HG03095 (cell line): ENCODE data around the gene PHACTR3.

Experiments used
- ATAC-seq: cut with Tn5 transposase; IDR thresholded peaks from one replicate; pipeline ENCODE4 v1.9.1; 2021; ENCODE audit warnings: moderate library complexity; ENCODE audit not compliant: unreplicated experiment

PHACTR3 gene

GRCh38 chr20:59823491-59824259, 219.3 kb downstream of the PHACTR3 start:
- ATAC-seq = no peak

DNA sequence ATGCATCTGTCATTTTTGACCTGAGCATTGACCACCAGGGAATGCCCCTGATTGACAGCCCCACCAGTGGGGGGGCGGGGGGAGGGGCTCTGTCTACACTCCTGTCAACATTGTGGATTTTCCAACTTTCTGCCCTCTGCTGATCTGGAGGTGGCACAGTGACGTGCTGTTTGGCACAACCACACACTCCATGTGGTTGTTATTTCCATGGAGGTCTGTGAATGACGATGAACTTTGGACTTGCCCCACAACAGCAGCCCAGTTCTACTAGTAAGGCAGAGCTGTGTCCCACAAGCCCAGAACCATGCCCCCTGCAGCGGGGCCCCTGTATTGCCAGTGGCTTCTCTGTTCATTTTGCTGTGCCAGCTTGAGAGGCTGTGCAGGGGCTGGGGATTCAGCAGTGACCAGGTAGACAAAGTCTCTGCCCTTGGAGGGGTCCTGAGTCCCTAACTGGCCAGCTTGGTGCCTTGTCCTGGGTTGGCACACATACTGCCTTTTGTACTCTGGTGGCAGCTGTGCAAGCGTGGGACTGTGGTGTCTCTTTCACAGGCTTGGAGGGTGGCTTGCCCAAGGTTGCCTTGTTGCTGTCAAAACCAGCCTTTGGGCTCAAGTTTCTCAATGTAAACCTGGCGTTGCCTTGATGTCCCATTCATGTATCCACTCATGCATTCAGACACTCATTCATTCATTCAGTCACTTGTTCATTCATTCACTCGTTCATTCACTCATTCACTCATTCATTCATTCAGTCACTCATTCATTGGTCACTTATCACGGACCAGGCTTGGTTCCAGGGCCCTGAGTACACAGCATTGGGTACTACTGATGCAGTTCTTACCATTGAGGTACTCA, 220.6 kb downstream of the PHACTR3 start:
- no peak for ATAC-seq

GRCh38 chr20:59825563-59825920, 221.2 kb downstream of the PHACTR3 start:
- no peak for ATAC-seq

GRCh38 chr20:59825944-59826759, 221.8 kb downstream of the PHACTR3 start:
- no peak for ATAC-seq

DNA sequence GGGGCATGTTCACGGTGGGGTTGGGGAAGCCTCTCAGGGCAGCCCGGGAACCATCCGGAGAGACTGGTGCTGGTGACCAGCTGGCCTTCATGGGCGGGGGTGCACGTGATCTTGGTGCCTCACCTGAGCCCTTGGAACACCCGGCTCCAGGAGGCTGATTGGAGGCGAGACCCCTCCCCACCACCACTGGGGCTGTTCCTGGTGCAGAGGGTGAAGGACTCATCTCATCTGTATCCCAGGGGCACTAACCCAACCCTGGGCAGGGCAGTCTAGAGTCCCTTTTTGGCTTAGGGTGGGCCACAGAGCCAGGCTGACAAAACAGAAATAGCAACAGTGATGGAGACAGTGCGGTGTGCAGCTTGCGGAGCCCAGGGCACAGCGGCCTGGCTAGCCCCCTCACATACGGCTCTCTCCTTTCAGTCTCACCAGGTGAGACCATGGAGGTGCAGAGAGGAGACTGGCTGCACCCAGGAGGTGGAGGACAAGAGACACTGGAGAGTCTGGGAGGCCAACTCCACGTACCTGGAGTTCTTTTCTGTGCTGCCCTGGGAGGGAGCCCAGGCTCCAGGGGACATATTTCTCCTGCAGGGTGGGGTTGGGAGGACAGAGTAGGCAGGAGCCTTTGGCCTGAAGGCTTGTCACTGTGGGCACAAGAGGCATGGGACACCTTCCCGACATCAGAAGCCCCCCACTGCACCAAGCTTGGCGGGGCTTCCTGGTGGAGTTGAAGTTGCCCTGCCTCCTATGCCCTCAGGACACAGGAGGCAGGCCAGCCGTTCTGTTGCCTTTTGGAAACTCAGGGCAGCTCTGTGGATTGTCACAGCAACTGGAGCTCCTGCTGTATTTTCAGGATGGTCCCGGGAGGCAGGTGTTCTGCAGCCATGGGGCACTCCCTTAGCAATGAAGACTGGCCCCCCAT, 223.1 kb downstream of the PHACTR3 start:
- ATAC-seq = no peak

DNA sequence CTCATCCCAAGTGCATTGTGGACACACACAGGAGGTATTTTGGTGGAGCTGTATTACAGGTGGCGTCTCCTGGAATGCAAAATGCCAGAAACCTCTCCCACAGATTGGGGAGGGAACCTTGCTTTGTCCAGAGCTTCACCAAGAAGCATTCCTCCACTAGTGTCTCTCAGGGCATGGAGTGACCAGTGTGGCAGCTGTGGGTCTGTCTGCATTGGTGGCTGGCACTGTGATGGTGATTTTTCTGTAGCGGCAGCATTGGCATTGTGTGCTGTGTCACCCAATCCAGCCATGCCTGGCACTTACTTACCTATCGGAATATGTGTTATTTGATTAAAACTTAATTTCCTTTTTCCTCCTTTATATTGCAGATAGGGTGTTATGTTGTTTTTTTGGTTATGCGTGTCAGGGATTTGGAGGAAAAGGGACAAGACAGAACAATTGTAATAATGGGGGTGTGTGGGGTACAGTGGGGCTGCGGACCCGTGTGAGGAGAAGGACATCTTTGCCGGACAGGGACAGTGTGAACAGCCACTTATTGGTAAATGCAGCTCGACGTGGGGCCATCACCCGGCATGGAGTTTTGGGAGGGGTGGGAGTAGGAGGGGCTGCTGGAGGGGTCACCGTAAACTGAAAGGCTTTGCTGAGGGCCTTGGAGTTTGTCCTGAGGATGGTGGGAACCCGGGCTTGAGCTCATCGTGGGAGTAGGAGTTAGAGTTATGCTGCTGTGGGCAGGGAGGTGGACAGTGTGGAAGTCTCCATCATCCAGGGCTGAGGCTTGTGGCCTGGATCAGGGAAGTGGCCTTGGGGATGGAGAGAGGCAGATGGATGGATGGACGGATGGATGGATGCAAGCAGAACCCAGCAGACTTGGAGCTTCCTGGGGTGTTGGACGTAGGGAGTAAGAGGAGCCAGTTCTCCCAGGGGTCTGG, 224.0 kb downstream of the PHACTR3 start:
- no peak for ATAC-seq

DNA sequence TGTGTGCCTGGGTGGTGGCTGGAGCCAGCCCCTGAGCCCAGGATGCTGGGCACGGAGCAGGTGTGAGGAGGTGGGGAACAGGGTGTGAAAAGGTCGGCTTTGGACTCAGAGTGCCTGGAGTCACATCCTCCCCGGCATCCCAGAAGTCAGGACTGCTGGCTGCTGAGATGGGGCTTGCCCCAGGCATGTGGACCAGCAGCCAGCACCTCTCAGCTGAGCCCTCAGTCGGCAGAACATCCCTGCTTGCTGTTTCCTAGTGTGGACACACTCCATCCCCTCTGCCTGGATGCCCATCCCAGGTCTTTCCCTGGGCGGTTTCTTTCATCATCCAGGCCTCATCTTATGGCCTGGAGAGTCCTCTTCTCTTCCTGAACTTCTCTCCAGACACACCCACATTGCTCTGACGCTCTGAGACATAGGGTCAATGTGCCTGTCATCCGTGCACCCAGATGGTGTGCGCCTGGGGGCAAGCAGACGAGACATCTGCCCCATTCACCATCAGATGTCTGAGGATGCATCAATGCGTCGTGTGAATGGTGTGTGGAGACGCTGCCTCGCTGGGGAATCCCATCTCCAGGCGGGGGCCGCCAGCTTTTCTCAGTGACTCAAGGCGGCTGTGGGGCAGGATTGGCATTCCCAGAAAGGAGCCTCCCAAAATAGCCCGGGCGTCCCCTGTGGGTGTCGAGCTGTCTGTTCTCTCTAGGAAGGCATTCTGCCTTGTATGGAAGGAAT, 224.9 kb downstream of the PHACTR3 start:
- ATAC-seq = no peak

DNA sequence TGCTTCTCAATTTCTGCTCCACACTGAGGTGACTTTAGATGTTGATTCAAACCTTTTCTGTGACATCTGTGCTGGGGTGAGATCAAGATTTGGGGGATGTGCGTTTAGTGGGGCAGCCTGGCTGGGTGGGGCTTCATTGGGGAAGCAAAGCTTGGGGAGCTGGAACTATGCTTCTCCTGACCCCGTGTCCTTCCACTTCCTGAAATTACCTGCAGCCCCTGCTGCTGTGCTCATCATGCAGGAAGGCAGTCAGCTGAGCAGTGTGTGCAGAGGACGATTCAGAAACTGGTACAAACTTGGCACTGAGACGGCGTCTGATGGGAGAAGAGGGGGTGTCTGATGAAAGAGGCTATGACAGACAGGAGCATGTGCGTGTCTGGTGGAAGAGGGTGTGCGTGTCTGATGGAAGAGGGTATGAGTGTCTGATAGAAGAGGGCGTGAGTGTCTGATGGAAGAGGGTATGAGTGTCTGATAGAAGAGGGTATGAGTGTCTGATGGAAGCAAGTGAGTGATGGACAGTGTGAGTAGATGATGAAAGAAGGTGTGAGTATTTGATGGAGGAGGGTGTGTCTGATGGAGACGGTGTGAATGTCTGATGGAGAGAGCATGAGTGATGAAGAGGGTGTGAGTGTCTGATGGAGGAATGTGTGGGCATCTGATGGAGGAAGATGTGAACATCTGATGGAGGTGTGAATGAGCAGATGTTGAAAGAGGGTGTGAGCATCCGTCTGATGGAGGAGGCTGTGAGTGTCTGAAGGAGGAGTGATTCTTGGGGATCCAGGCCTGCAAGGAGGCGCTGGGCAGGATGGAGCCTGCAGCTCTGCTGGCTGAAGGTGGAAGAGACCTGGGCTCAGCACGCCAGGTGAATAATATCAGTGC, 225.7 kb downstream of the PHACTR3 start:
- ATAC-seq = no peak

- ATAC-seq = no peak
Observed at GRCh38 chr20:59830665-59831023, 226.3 kb downstream of the PHACTR3 start.

DNA sequence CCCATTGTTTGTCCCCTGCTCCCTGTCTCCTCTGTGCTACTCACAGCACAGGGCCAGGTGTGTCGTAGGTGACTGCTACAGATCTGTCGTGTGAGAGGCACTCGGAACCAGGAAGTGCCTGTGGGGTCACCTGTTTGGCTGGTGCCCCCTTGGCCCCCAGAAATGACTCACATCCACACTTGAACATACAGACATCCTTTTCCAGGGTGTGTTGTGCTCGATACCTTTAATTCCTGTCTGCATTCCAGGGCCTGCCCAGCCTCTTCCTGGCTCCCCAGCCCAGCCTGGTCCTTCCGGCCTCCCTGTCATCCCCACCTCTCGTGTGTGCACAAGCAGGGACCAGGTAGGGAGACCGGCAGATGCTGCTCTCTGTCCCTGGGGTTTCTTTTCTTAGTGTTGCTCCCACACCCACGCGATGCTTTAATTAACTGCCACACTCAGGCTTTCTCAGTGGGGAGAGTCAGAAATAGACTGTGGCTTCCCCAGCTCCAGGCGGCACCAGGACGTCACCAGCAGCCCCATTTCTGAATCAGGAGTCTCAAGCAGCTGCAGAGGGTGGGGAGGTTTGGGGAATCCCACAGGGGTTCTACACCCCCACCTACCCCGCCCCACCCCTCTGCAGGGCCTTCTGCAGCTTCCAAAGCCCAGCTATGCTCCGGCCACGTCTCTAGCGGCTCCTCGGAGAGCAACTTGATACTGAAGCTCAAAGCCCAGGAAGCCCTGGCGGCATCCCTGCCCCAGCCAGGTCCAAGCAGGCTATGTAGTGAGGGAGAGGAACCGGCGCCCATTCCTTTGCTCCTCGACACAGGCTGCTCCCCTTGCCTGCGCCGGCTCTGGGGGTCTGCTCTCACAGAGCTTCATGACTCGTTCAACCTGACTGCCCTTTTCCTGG, 226.9 kb downstream of the PHACTR3 start:
- no peak for ATAC-seq

DNA sequence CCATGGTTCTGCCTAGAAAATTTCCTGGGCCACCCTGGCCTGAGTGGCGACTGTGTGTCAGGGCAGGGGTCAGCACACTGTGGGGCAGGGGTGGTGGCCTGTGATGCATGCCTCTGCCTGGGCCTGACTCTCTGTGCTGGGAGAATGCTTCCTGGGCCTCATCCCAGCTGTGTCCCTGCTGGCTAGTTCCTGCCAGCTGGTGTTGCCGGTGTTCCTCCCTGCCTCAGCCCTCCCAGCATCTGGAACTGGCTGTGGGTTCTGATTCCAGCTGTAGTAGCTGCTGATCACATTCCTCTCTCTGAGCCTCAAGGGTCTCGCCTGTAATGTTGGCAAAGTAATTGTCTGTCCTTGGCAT, 227.6 kb downstream of the PHACTR3 start:
- ATAC-seq = no peak

DNA sequence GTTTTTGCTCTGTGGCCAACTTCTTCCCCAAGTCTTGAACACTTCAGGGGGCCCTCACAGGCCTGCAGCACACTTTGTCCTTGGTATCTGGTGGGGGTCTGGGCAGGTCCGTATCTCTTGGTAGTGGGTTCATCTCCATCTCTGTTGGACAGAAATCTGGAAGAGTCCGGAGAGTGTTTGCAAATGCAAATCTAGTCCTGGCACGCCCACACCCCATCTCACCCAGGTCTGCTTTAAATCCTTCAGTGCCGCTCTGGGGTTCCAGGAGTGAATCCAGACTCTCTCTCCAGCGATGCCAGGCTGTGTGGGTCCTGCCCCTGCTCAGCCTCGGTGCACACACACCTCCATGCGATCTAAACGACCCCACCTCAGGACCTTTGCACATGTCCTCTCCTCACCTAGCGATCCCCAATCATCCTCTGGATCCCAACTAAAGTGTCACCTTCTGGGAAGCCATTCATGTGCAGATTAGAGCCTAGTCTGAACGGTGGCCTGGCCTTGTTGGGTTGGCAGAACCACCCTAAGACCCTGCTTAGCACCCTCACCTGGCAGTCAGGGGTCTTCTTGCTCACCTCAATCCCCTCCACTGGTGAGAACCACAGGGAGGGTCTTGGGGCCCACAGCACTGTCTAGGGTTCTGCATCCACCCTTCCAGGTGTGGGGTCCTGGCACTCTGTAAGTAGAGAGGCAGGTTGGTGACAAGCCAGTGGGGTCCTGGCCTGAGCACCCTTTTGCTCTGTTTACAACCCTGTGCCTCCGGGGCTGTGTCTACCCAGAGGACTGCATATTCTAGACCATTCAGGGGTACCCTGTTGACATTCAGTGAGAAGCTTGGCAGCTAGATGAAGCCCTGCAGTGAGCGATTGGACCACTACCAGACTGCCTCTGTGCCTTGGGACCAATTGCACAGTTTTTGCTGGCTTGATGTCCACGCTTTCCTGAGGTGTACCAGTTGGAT, 228.3 kb downstream of the PHACTR3 start:
- ATAC-seq = no peak

DNA sequence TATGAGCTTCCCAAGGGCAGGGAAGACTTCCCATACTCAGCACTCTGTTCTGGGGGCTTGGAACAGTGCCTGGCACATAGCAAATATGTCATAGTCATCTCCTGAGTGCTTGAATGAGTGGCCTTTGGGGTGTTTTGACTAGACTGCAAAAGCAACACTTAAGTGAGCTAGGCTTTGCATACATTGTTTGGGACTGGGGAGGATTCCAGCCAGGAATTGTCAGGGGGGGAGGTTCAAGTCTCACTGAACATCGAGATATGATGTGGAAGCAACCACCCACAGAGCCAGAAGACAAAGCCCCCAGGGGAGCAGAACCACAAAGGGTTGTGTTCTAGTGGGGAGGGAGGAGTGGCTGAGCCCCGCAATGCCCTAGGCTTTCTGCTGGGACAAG, 230.7 kb downstream of the PHACTR3 start:
- no peak for ATAC-seq

- ATAC-seq = no peak
Observed at GRCh38 chr20:59835448-59836395, 231.4 kb downstream of the PHACTR3 start.

DNA sequence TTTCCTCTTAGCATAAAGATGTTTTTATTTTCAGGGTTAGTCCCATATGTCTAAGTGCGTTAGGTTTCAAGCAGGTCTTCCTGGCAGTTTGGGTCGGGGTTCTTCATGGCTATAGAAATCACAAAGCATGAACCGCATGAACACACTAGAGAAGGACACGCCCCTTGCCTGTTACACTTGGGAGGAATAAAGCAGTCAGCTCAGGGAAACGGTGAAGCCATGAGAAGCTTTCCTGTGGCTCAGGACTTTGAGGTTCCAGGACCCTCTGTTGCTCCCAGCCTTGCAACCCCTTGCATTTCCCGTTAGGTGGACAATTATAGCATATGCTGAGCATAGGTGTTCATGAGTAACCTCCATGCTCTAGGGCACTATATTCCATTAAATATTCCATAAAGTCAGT, 232.4 kb downstream of the PHACTR3 start:
- ATAC-seq = no peak
